Measurements from ENCODE around the gene SCN4B. TPM values are rescaled to one million over a fixed set of nuclear protein-coding genes. Genes with fewer than 3 reads are reported as not detected.

The SCN4B gene
- total RNA-seq, 3 donors from 2014 or later (not counting 1 experiment from before 2014, with no cell fraction given), result 0.33 TPM; not detected in 2

GRCh38 chr11:118106789-118107335 lies 45.8 kb downstream of the SCN4B start:
- H3K4me3 ChIP-seq (ENCODE audit: low read length), result no peak overlapping the region
- no peaks in the 10 kb centered on the region for H3K36me3 Mint-ChIP-seq
- no peak for DNase-seq
- TF ChIP-seq, protein P1, sequence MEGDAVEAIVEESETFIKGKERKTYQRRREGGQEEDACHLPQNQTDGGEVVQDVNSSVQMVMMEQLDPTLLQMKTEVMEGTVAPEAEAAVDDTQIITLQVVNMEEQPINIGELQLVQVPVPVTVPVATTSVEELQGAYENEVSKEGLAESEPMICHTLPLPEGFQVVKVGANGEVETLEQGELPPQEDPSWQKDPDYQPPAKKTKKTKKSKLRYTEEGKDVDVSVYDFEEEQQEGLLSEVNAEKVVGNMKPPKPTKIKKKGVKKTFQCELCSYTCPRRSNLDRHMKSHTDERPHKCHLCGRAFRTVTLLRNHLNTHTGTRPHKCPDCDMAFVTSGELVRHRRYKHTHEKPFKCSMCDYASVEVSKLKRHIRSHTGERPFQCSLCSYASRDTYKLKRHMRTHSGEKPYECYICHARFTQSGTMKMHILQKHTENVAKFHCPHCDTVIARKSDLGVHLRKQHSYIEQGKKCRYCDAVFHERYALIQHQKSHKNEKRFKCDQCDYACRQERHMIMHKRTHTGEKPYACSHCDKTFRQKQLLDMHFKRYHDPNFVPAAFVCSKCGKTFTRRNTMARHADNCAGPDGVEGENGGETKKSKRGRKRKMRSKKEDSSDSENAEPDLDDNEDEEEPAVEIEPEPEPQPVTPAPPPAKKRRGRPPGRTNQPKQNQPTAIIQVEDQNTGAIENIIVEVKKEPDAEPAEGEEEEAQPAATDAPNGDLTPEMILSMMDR (IDR thresholded peaks at IDR 0.05), result no peak
- peaks cover 0 to 9% of the 10 kb centered on the region in 2 donors for H3K27me3 Mint-ChIP-seq (ENCODE audit: low read depth in 2 of 2)
- no peaks in the 10 kb centered on the region for H3K36me3 ChIP-seq (ENCODE audit: control insufficient read depth, insufficient read depth, low read length)
- H3K27me3 ChIP-seq (ENCODE audit: control insufficient read depth, insufficient read depth, low read length), result no peaks in the 10 kb centered on the region
- H3K9me3 Mint-ChIP-seq, result no peaks in the 10 kb centered on the region
- no peaks in the 10 kb centered on the region for H3K9me3 ChIP-seq (ENCODE audit: control insufficient read depth, insufficient read depth, low read length)
- intact Hi-C loops (cut with micrococcal nuclease), result no loop called here
- ATAC-seq, result no peak
- no peak overlapping the region for H3K27ac ChIP-seq (ENCODE audit: low read length)
- no peak overlapping the region for H3K27ac Mint-ChIP-seq
- H3K4me3 Mint-ChIP-seq, result no peak overlapping the region
- no peaks in the 10 kb centered on the region for H3K4me1 Mint-ChIP-seq
- no peaks in the 10 kb centered on the region for H3K4me1 ChIP-seq (ENCODE audit: control insufficient read depth, insufficient read depth, low read length)
- 75% methylated on average over 2 of the region's 2 CpGs for WGBS (ENCODE audit: insufficient coverage)

DNA sequence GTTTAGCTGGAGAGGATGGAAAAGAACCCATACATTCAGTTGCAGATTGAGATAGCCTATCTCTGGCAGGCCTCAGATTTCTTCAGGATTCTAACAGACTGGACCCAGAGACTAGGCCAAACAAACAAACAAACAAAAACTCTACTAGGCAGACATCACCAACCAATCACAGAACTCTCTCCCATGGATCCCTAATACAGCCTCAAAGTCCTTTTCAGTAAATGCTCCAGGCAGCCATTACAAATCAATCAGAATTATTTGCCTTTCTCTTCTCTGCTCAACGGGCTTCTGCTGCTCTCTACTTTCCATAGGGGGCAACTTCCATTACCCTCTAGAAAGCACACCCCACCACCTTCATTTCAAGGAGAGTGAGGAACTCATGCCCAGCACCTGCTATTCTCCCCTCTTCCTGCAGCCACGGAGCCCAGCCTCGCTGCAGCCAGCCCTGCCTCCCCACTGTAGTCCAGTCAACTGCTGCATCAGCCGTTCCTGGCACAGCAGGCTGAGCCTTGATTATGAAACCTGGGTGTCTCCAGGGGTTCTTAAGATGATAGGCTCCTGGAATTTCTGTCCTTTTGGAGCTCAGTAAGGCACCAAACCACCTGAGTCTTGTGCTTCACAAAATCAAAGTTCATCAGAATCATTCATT lies 46.8 kb downstream of the SCN4B start:
- Histone ChIP-seq H3K4me1 (ENCODE audit: control insufficient read depth, insufficient read depth, low read length) (no peaks in the 10 kb centered on the region), H3K27ac (ENCODE audit: low read length) (no peak overlapping the region), H3K36me3 (ENCODE audit: control insufficient read depth, insufficient read depth, low read length) (no peaks in the 10 kb centered on the region), H3K9me3 (ENCODE audit: control insufficient read depth, insufficient read depth, low read length) (no peaks in the 10 kb centered on the region), H3K27me3 (ENCODE audit: control insufficient read depth, insufficient read depth, low read length) (no peaks in the 10 kb centered on the region), H3K4me3 (ENCODE audit: low read length) (no peak overlapping the region)
- no peak for DNase-seq
- Mint-ChIP-seq H3K4me3 (no peak overlapping the region), H3K9me3 (no peaks in the 10 kb centered on the region), H3K27ac (no peak overlapping the region), H3K36me3 (no peaks in the 10 kb centered on the region), H3K27me3 (ENCODE audit: low read depth in 2 of 2) (peaks cover 0 to 8% of the 10 kb centered on the region in 2 donors), H3K4me1 (no peaks in the 10 kb centered on the region)
- 80% methylated on average over 4 of the region's 4 CpGs for WGBS (ENCODE audit: insufficient coverage)
- ATAC-seq, result no peak
- TF ChIP-seq, protein P1 (IDR thresholded peaks at IDR 0.05), result no peak
- intact Hi-C loops (cut with micrococcal nuclease), result no loop called here

DNA sequence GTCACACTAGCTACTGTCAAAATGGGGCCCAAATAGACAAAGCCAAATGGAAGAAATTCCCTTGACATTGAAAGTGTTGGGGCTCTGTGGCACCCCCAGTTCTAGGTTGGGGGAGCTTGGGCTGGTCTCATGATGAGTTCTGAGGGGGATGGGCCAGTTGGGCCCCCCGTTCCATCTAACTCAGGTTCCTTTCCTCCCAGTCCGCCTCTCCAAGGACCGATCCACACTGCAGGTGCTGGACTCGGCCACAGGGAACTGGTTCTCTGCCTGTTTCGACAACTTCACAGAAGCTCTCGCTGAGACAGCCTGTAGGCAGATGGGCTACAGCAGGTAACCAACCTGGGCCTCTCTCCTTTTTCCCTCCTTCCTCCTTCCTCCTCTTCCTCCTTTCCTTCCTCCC lies 48.1 kb downstream of the SCN4B start:
- Histone ChIP-seq H3K27me3 (ENCODE audit: control insufficient read depth, insufficient read depth, low read length) (no peaks in the 10 kb centered on the region), H3K4me1 (ENCODE audit: control insufficient read depth, insufficient read depth, low read length) (no peaks in the 10 kb centered on the region), H3K4me3 (ENCODE audit: low read length) (no peak overlapping the region), H3K36me3 (ENCODE audit: control insufficient read depth, insufficient read depth, low read length) (no peaks in the 10 kb centered on the region), H3K9me3 (ENCODE audit: control insufficient read depth, insufficient read depth, low read length) (no peaks in the 10 kb centered on the region), H3K27ac (ENCODE audit: low read length) (no peak overlapping the region)
- TF ChIP-seq, protein P1 (IDR thresholded peaks at IDR 0.05), result no peak
- DNase-seq (no peak), ATAC-seq (no peak)
- no peak overlapping the region for H3K27ac Mint-ChIP-seq
- H3K4me3 Mint-ChIP-seq, result no peak overlapping the region
- H3K27me3 Mint-ChIP-seq (ENCODE audit: low read depth in 2 of 2), result peaks cover 0 to 5% of the 10 kb centered on the region in 2 donors
- H3K4me1 Mint-ChIP-seq, result peaks cover 0 to under 1% of the 10 kb centered on the region in 2 donors
- intact Hi-C loops (cut with micrococcal nuclease), result no loop called here
- WGBS (ENCODE audit: insufficient coverage), result 91% methylated on average over 6 of the region's 6 CpGs
- no peaks in the 10 kb centered on the region for H3K36me3 Mint-ChIP-seq
- H3K9me3 Mint-ChIP-seq, result no peaks in the 10 kb centered on the region
